Kidney (tissue), 14 donors: ENCODE data around the gene SMIM24. TPM values are rescaled to one million over a fixed set of nuclear protein-coding genes. Genes with fewer than 3 reads are reported as not detected.

Experiments used
- DNase-seq, 5 donors: peaks; one replicate each; pipeline ENCODE4 v3.0.0-alpha.2; 2013 to 2020
- FAIRE-seq: peaks from 2 replicates; lab custom pipeline; 2012; peaks lifted over from hg19 to GRCh38; lab: Jason Lieb, UNC
- H3K27ac ChIP-seq, 2 donors: one replicate each; pipeline ENCODE4 v1.7.0; 2013; ENCODE audit warnings: low read depth in 2 of 2, low read length in 2 of 2, inconsistent platforms in 1 of 2
- H3K27me3 ChIP-seq: one replicate; pipeline ENCODE4 v1.7.1; 2013; ENCODE audit warnings: low read length, inconsistent platforms; ENCODE audit not compliant: control insufficient read depth, insufficient read depth
- H3K36me3 ChIP-seq, 3 donors: one replicate each; pipeline versions ENCODE4 v1.7.0 to v1.7.1; 2013; ENCODE audit warnings: low read length in 3 of 3, control low read depth in 1 of 3, inconsistent platforms in 1 of 3; ENCODE audit not compliant: insufficient read depth in 3 of 3, control insufficient read depth in 2 of 3
- H3K4me1 ChIP-seq, 3 donors: one replicate each; pipeline versions ENCODE4 v1.7.0 to v1.7.1; 2013; ENCODE audit warnings: low read length in 3 of 3, inconsistent platforms in 1 of 3, low read depth in 1 of 3; ENCODE audit not compliant: control insufficient read depth in 2 of 3, insufficient read depth in 2 of 3
- H3K4me3 ChIP-seq, 3 donors: one replicate each; pipeline versions ENCODE4 v1.7.0 to v1.8.1; 2013; ENCODE audit warnings: low read length in 3 of 3, control low read depth in 1 of 3, inconsistent platforms in 1 of 3
- H3K9ac ChIP-seq, 3 donors: one replicate each; pipeline versions ENCODE4 v1.7.0 to v1.7.1; 2013; ENCODE audit warnings: low read length in 3 of 3, control low read depth in 1 of 3, inconsistent platforms in 1 of 3
- H3K9me3 ChIP-seq, 3 donors: one replicate each; pipeline versions ENCODE4 v1.7.0 to v1.7.1; 2013; ENCODE audit warnings: low read length in 3 of 3, control low read depth in 1 of 3, inconsistent platforms in 1 of 3; ENCODE audit not compliant: control insufficient read depth in 2 of 3, insufficient read depth in 1 of 3
- CTCF ChIP-seq: IDR thresholded peaks from 3 replicates; pipeline ENCODE4 v1.5.1; 2012; ENCODE audit warnings: mild to moderate bottlenecking, moderate library complexity, borderline replicate concordance; ENCODE audit not compliant: insufficient read depth; ENCODE audit errors: extremely low read depth
- intact Hi-C: fragments of 100-400 bp; cut with DNase I; formaldehyde crosslinking; loops from one replicate; pipeline ENCODE4 v1.11.1; 2022
- polyA plus RNA-seq: library from polyadenylated mRNA; stranded (reverse); fragments of 350-450 nt; fragmentation: Illumina TruSeq; extraction: RNeasy Lipid Tissue Mini Kit (QIAGEN cat#74804); gene quantifications from one replicate; pipeline ENCODE4 v1.2.3, GENCODE V29; 2014; ENCODE audit warnings: low read depth, low replicate concordance; ENCODE audit not compliant: insufficient read depth
- total RNA-seq: library from RNA; stranded (reverse); fragmentation: NEBNext Ultra II Directional; extraction: Animal tissue kit (Norgen Biotek cat#: 25700); gene quantifications from one replicate; pipeline ENCODE4 v1.2.1, GENCODE V29; 2021
- donor health status: control.
- donor health status: control.
- donor health status: control.
- donor health status: control.
- donor health status: control.
- donor health status: DM: yes; HTN: yes; CAD: no.
- donor health status: Normal renal cell carcinoma (clear cell type).

Gene SMIM24
- total and polyA plus RNA-seq, 2 donors from 2014 or later, result 49.8 to 1,108 TPM

GRCh38 chr19:3523361-3524077, 43.2 kb upstream of the SMIM24 start:
- peaks cover 0 to 15% (median 9%) of the 10 kb centered on the region in 3 donors for H3K36me3 ChIP-seq

GRCh38 chr19:3522421-3523360, 42.4 kb upstream of the SMIM24 start:
- intact Hi-C loops, result no loop called here
- no peak overlapping the region for H3K4me3 ChIP-seq
- FAIRE-seq, result no peak
- H3K27me3 ChIP-seq, result no peaks in the 10 kb centered on the region
- peaks cover 0 to 15% (median 9%) of the 10 kb centered on the region in 3 donors for H3K36me3 ChIP-seq
- no peaks in the 10 kb centered on the region for H3K4me1 ChIP-seq
- peak in 1 of 5 donors; percentile 61 for DNase-seq
- no peak overlapping the region for H3K9ac ChIP-seq
- H3K27ac ChIP-seq, result no peak overlapping the region
- no peak for TF ChIP-seq CTCF
- no peaks in the 10 kb centered on the region for H3K9me3 ChIP-seq

More at GRCh38 chr19:3523361-3524077, 43.2 kb upstream of the SMIM24 start:
- FAIRE-seq (no peak), DNase-seq (peak in 1 of 5 donors; percentile 56)
- no peaks in the 10 kb centered on the region for H3K4me1 ChIP-seq
- H3K27me3 ChIP-seq, result no peaks in the 10 kb centered on the region
- intact Hi-C loops, result no loop called here
- no peak for TF ChIP-seq CTCF
- H3K9me3 ChIP-seq, result no peaks in the 10 kb centered on the region
- no peak overlapping the region for H3K4me3 ChIP-seq
- no peak overlapping the region for H3K27ac ChIP-seq
- no peak overlapping the region for H3K9ac ChIP-seq

GRCh38 chr19:3521104-3521445, 40.8 kb upstream of the SMIM24 start:
- no peak overlapping the region for H3K27ac ChIP-seq
- DNase-seq, result no peak
- H3K36me3 ChIP-seq, result peaks cover 0 to 11% (median 7%) of the 10 kb centered on the region in 3 donors
- no peaks in the 10 kb centered on the region for H3K9me3 ChIP-seq
- TF ChIP-seq CTCF, result no peak
- no peak for FAIRE-seq
- peaks cover 0 to 5% (median 0%) of the 10 kb centered on the region in 3 donors for H3K4me1 ChIP-seq
- H3K4me3 ChIP-seq, result no peak overlapping the region
- no peaks in the 10 kb centered on the region for H3K27me3 ChIP-seq
- no peak overlapping the region for H3K9ac ChIP-seq
- intact Hi-C loops, result no loop called here
